MM.1S (cell line): Measurements from ENCODE around the gene NBAS.

Source experiments
- DNase-seq: peaks from one replicate; pipeline ENCODE4 v3.0.0-alpha.2; 2015
- H2AFZ ChIP-seq: fragments of 300-600 bp; sonication (generic); 2 replicates; pipeline ENCODE4 v1.6.0; 2016; ENCODE audit warnings: antibody characterized with exemption, low read length
- H3F3A ChIP-seq: fragments of 300-600 bp; sonication (generic); 2 replicates; pipeline ENCODE4 v1.6.1; 2016; ENCODE audit warnings: mild to moderate bottlenecking, antibody characterized with exemption, low read length, moderate library complexity, mixed read lengths; ENCODE audit not compliant: insufficient read depth
- H3K27ac ChIP-seq: fragments of 300-600 bp; sonication (generic); 2 replicates; pipeline ENCODE4 v1.5.1; 2016; ENCODE audit warnings: mild to moderate bottlenecking, low read length
- H3K27me3 ChIP-seq: fragments of 300-600 bp; sonication (generic); replicated peaks from 2 replicates; pipeline ENCODE4 v1.6.0; 2016; ENCODE audit warnings: low read length; ENCODE audit not compliant: insufficient read depth
- H3K36me3 ChIP-seq: fragments of 300-600 bp; sonication (generic); replicated peaks from 2 replicates; pipeline ENCODE4 v1.6.1; 2016; ENCODE audit warnings: mild to moderate bottlenecking, low read length, mixed read lengths; ENCODE audit not compliant: insufficient read depth
- H3K4me1 ChIP-seq: fragments of 300-600 bp; sonication (generic); 2 replicates; pipeline ENCODE4 v1.6.1; 2016; ENCODE audit warnings: low read length, mixed read lengths
- H3K4me2 ChIP-seq: fragments of 300-600 bp; sonication (generic); 2 replicates; pipeline ENCODE4 v1.6.0; 2016; ENCODE audit warnings: low read depth, low read length
- H3K4me3 ChIP-seq: fragments of 300-600 bp; sonication (generic); 2 replicates; pipeline ENCODE4 v1.5.1; 2016; ENCODE audit warnings: low read length, mixed read lengths
- H3K79me2 ChIP-seq: fragments of 300-600 bp; sonication (generic); 2 replicates; pipeline ENCODE4 v1.6.1; 2016; ENCODE audit warnings: mixed run types, low read length, mixed read lengths
- H3K9ac ChIP-seq: fragments of 300-600 bp; sonication (generic); 2 replicates; pipeline ENCODE4 v1.6.1; 2016; ENCODE audit warnings: low read length, mixed read lengths
- H3K9me2 ChIP-seq: fragments of 300-600 bp; sonication (generic); replicated peaks from 2 replicates; pipeline ENCODE4 v1.6.1; 2016; ENCODE audit warnings: mild to moderate bottlenecking, low read length, mixed read lengths; ENCODE audit not compliant: insufficient read depth
- H3K9me3 ChIP-seq: fragments of 300-600 bp; sonication (generic); replicated peaks from 2 replicates; pipeline ENCODE4 v1.6.1; 2016; ENCODE audit warnings: mild to moderate bottlenecking, low read length, mixed read lengths; ENCODE audit not compliant: insufficient read depth
- H4K20me1 ChIP-seq: fragments of 300-600 bp; sonication (generic); 2 replicates; pipeline ENCODE4 v1.6.1; 2016; ENCODE audit warnings: mild to moderate bottlenecking, low read length, moderate library complexity, mixed read lengths; ENCODE audit not compliant: insufficient read depth
- CTCF ChIP-seq: fragments of 300-600 bp; sonication (generic); IDR thresholded peaks from 2 replicates; pipeline ENCODE4 v1.5.1; 2016; ENCODE audit warnings: antibody characterized with exemption, low read length, mixed read lengths
- EZH2 ChIP-seq: fragments of 300-600 bp; sonication (generic); optimal IDR thresholded peaks from 2 replicates; pipeline ENCODE3; 2017; ENCODE audit warnings: low read depth, mild to moderate bottlenecking, antibody characterized with exemption, low read length, mixed read lengths
- EZH2phosphoT487 ChIP-seq: fragments of 300-600 bp; sonication (generic); IDR thresholded peaks from 2 replicates; pipeline ENCODE4 v1.6.1; 2018; ENCODE audit warnings: antibody characterized with exemption, low read length

Gene NBAS

GRCh38 chr2:15388406-15389325 is 172.5 kb downstream of the NBAS start:
- no peak for TF ChIP-seq EZH2phosphoT487
- no peak for TF ChIP-seq EZH2
- no peak for TF ChIP-seq CTCF
- H3F3A ChIP-seq = no peaks in the 10 kb centered on the region
- H3K4me1 ChIP-seq = no peaks in the 10 kb centered on the region
- no peak overlapping the region for H2AFZ ChIP-seq
- no peaks in the 10 kb centered on the region for H3K27me3 ChIP-seq
- no peaks in the 10 kb centered on the region for H3K79me2 ChIP-seq
- H3K27ac ChIP-seq = no peak overlapping the region
- H3K4me2 ChIP-seq = no peak overlapping the region
- no peaks in the 10 kb centered on the region for H3K9me2 ChIP-seq
- H4K20me1 ChIP-seq = no peaks in the 10 kb centered on the region
- no peak overlapping the region for H3K9ac ChIP-seq
- H3K36me3 ChIP-seq = 0 out of 2 replicates have a peak, but pooled peaks cover 4% of the 10 kb centered on the region
- no peak overlapping the region for H3K4me3 ChIP-seq
- H3K9me3 ChIP-seq = no peaks in the 10 kb centered on the region
- DNase-seq = no peak

GRCh38 chr2:15385184-15385583 is 175.9 kb downstream of the NBAS start:
- TF ChIP-seq EZH2 = no peak
- TF ChIP-seq EZH2phosphoT487 = no peak
- TF ChIP-seq CTCF = no peak
- DNase-seq = no peak

GRCh38 chr2:15383695-15384350 is 177.3 kb downstream of the NBAS start:
- Histone ChIP-seq H3K9me3 (no peaks in the 10 kb centered on the region), H3K36me3 (0 out of 2 replicates have a peak, but pooled peaks cover 4% of the 10 kb centered on the region), H3K79me2 (no peaks in the 10 kb centered on the region), H3K27ac (no peak overlapping the region), H3K4me1 (0 out of 2 replicates have a peak, but pooled peaks cover 4% of the 10 kb centered on the region), H3K9ac (no peak overlapping the region), H4K20me1 (no peaks in the 10 kb centered on the region), H3K4me3 (no peak overlapping the region), H3K27me3 (no peaks in the 10 kb centered on the region), H3K4me2 (no peak overlapping the region), H3F3A (no peaks in the 10 kb centered on the region), H2AFZ (no peak overlapping the region), H3K9me2 (no peaks in the 10 kb centered on the region)
- TF ChIP-seq EZH2 (no peak), CTCF (no peak), EZH2phosphoT487 (no peak)
- no peak for DNase-seq

More at GRCh38 chr2:15385184-15385583, 175.9 kb downstream of the NBAS start:
- no peaks in the 10 kb centered on the region for H3K79me2 ChIP-seq
- no peak overlapping the region for H3K27ac ChIP-seq
- no peak overlapping the region for H2AFZ ChIP-seq
- no peaks in the 10 kb centered on the region for H4K20me1 ChIP-seq
- H3K9me2 ChIP-seq = no peaks in the 10 kb centered on the region
- no peaks in the 10 kb centered on the region for H3K27me3 ChIP-seq
- 0 out of 2 replicates have a peak, but pooled peaks cover 4% of the 10 kb centered on the region for H3K36me3 ChIP-seq
- no peaks in the 10 kb centered on the region for H3K9me3 ChIP-seq
- H3K4me3 ChIP-seq = no peak overlapping the region
- no peaks in the 10 kb centered on the region for H3F3A ChIP-seq
- H3K9ac ChIP-seq = no peak overlapping the region
- no peak overlapping the region for H3K4me2 ChIP-seq
- H3K4me1 ChIP-seq = no peaks in the 10 kb centered on the region
